ENCODE data around the gene VAX1. TPM values are rescaled to one million over a fixed set of nuclear protein-coding genes. Genes with fewer than 3 reads are reported as not detected.

VAX1 gene
- polyA plus RNA-seq, 1 of the 3 experiments (the other 2 are of a cell fraction), result not detected

DNA sequence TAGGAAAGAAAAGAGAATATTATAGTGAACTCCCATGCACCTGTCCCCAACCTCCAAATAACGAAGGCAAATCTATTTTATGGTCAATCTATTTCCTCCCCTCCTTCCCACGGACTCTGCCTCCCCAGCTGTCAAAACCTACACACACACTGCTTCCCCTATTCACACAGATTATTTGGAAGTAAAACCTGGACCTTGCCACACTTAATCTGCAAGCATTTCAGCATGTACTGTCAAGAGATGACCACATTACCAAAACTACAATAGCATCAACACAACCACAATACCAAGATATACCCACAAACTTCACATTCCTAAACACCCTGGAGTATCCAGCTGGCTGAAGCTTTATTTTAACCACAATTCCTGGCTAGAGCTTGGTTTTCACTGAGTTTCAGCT, 31.4 kb upstream of the VAX1 start (continued):
- TF ChIP-seq, protein P1, sequence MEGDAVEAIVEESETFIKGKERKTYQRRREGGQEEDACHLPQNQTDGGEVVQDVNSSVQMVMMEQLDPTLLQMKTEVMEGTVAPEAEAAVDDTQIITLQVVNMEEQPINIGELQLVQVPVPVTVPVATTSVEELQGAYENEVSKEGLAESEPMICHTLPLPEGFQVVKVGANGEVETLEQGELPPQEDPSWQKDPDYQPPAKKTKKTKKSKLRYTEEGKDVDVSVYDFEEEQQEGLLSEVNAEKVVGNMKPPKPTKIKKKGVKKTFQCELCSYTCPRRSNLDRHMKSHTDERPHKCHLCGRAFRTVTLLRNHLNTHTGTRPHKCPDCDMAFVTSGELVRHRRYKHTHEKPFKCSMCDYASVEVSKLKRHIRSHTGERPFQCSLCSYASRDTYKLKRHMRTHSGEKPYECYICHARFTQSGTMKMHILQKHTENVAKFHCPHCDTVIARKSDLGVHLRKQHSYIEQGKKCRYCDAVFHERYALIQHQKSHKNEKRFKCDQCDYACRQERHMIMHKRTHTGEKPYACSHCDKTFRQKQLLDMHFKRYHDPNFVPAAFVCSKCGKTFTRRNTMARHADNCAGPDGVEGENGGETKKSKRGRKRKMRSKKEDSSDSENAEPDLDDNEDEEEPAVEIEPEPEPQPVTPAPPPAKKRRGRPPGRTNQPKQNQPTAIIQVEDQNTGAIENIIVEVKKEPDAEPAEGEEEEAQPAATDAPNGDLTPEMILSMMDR (IDR thresholded peaks at IDR 0.05), result no peak
- TF ChIP-seq, protein P2, sequence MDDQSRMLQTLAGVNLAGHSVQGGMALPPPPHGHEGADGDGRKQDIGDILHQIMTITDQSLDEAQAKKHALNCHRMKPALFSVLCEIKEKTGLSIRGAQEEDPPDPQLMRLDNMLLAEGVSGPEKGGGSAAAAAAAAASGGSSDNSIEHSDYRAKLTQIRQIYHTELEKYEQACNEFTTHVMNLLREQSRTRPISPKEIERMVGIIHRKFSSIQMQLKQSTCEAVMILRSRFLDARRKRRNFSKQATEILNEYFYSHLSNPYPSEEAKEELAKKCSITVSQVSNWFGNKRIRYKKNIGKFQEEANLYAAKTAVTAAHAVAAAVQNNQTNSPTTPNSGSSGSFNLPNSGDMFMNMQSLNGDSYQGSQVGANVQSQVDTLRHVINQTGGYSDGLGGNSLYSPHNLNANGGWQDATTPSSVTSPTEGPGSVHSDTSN (IDR thresholded peaks at IDR 0.05), result no peak
- TF ChIP-seq SMC3 (IDR thresholded peaks at IDR 0.05; ENCODE audit: low read depth, low read length), result no peak
- no peak for TF ChIP-seq FOXJ3 (CRISPR knock-in tag; IDR thresholded peaks at IDR 0.05)
- no peak for TF ChIP-seq YY1 (IDR thresholded peaks at IDR 0.05; ENCODE audit: low read depth)
- TF ChIP-seq, protein P3, sequence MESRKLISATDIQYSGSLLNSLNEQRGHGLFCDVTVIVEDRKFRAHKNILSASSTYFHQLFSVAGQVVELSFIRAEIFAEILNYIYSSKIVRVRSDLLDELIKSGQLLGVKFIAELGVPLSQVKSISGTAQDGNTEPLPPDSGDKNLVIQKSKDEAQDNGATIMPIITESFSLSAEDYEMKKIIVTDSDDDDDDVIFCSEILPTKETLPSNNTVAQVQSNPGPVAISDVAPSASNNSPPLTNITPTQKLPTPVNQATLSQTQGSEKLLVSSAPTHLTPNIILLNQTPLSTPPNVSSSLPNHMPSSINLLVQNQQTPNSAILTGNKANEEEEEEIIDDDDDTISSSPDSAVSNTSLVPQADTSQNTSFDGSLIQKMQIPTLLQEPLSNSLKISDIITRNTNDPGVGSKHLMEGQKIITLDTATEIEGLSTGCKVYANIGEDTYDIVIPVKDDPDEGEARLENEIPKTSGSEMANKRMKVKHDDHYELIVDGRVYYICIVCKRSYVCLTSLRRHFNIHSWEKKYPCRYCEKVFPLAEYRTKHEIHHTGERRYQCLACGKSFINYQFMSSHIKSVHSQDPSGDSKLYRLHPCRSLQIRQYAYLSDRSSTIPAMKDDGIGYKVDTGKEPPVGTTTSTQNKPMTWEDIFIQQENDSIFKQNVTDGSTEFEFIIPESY (IDR thresholded peaks at IDR 0.05; ENCODE audit: borderline replicate concordance, low read depth), result no peak
- no peak for TF ChIP-seq TCF12 (IDR thresholded peaks at IDR 0.05)
- TF ChIP-seq, protein P4, sequence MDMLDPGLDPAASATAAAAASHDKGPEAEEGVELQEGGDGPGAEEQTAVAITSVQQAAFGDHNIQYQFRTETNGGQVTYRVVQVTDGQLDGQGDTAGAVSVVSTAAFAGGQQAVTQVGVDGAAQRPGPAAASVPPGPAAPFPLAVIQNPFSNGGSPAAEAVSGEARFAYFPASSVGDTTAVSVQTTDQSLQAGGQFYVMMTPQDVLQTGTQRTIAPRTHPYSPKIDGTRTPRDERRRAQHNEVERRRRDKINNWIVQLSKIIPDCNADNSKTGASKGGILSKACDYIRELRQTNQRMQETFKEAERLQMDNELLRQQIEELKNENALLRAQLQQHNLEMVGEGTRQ (IDR thresholded peaks at IDR 0.05; ENCODE audit: borderline replicate concordance, low read depth, low read length), result no peak

DNA sequence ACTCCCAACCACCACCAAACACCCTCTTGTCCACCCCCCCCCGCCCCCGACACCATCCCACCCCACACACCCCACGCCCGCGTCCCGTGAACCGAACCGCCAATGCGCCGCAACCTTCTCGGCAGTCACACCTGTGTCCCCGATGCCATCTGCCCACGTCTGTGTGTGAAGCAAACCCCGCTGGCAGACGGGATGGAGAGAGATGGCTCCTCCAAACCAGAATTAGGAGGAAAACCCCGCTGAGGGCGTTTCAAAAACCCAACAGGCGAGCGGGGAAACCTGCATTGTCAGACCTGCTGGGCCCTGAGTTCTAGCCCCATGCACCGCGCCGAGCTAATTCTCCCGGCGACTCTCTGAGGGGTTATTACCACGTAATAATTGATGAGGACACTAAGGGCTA, 30.7 kb upstream of the VAX1 start:
- no peak overlapping the region for H2AFZ ChIP-seq (ENCODE audit: low read depth)
- CTCF ChIA-PET, result interaction anchor here (0.7 to 11.1 kb wide), 36 partner anchors 7 to 569 kb away, joined by 3 to 265 read pairs (median 6); partner anchors contain the start of genes KCNK18 and PNLIPRP2
- no peaks in the 10 kb centered on the region for H3K79me2 ChIP-seq (ENCODE audit: insufficient read depth)
- no peaks in the 10 kb centered on the region for H3K9me2 ChIP-seq
- POLR2A ChIA-PET, result no interaction called here
- no peaks in the 10 kb centered on the region for H3K36me3 ChIP-seq (replicated peaks in 1 of 2; ENCODE audit: control insufficient read depth in 1 of 2, insufficient read depth in 2 of 2, low read length in 1 of 2)
- no peak overlapping the region for H3K9ac ChIP-seq
- peaks cover 85% of the 10 kb centered on the region for H3K27me3 ChIP-seq (ENCODE audit: insufficient read depth)
- H3F3A ChIP-seq (replicated peaks; ENCODE audit: insufficient read depth), result no peaks in the 10 kb centered on the region
- no peaks in the 10 kb centered on the region for H4K20me1 ChIP-seq (ENCODE audit: insufficient read depth)
- 23% methylated on average over 24 of the region's 25 CpGs for WGBS (ENCODE audit: low lambda C conversion rate)
- H3K9me3 ChIP-seq, result no peaks in the 10 kb centered on the region
- H3K4me2 ChIP-seq, result no peak overlapping the region
- DNase-seq, result no peak
- TF ChIP-seq, protein P5, sequence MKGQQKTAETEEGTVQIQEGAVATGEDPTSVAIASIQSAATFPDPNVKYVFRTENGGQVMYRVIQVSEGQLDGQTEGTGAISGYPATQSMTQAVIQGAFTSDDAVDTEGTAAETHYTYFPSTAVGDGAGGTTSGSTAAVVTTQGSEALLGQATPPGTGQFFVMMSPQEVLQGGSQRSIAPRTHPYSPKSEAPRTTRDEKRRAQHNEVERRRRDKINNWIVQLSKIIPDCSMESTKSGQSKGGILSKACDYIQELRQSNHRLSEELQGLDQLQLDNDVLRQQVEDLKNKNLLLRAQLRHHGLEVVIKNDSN (IDR thresholded peaks at IDR 0.05; ENCODE audit: borderline replicate concordance, low read depth), result no peak
- TF ChIP-seq SMC3 (IDR thresholded peaks at IDR 0.05; ENCODE audit: low read depth, low read length), result no peak
- TF ChIP-seq RFX5 (IDR thresholded peaks at IDR 0.05; ENCODE audit: low read length), result no peak
- no peak for TF ChIP-seq JUND (IDR thresholded peaks at IDR 0.05)
- no peak for TF ChIP-seq POLR2AphosphoS5 (IDR thresholded peaks at IDR 0.05; ENCODE audit: low read depth, low read length)
- no peak for TF ChIP-seq FOXJ3 (CRISPR knock-in tag; IDR thresholded peaks at IDR 0.05)
- TF ChIP-seq YY1 (IDR thresholded peaks at IDR 0.05; ENCODE audit: low read depth), result no peak
- TF ChIP-seq GATA2 (CRISPR knock-in tag; IDR thresholded peaks at IDR 0.05), result no peak
- no peak for TF ChIP-seq RAD21 (IDR thresholded peaks at IDR 0.05; ENCODE audit: low read length)
- H3K4me1 ChIP-seq (ENCODE audit: control insufficient read depth in 1 of 2, insufficient read depth in 2 of 2, low read depth in 1 of 2, low read length in 1 of 2), result peaks cover 0 to 9% of the 10 kb centered on the region in 2 experiments; a peak in 1 of 4 replicates
- no peak overlapping the region for H3K4me3 ChIP-seq (ENCODE audit: low read depth in 2 of 2, low read length in 1 of 2)
- H3K27ac ChIP-seq (ENCODE audit: low read depth in 2 of 2, low read length in 1 of 2), result no peak overlapping the region

Measured in SK-N-SH (cell line).